ENCODE data around the gene IFI44.

Gene IFI44

DNA sequence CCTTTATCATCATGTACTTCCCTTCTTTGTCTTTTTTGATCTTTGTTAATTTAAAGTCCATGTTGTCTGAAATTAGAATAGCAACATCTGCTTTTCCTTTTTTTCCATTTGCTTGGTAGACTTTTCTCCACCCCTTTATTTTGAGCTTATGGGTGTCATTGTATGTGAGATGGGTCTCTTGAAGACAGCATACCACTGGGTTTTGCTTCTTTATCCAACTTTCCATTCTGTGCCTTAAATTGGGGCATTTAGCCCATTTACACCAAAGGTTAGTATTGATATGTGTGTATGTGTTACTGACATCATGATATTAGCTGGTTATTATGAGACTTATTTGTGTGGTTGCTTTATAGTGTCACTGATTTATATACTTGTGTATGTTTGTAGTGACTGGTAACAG is 50.2 kb downstream of the IFI44 start:
- Mint-ChIP-seq H3K4me3 (no peak overlapping the region), H3K36me3 (ENCODE audit: low read depth) (no peaks in the 10 kb centered on the region)

GRCh38 chr1:78702426-78702825 is 52.8 kb downstream of the IFI44 start:
- Mint-ChIP-seq H3K4me3 (no peak overlapping the region), H3K36me3 (ENCODE audit: low read depth) (no peaks in the 10 kb centered on the region), H3K4me1 (ENCODE audit: low read depth) (no peaks in the 10 kb centered on the region), H3K27me3 (ENCODE audit: low read depth) (peaks cover 3% of the 10 kb centered on the region), H3K27ac (no peak overlapping the region), H3K9me3 (peaks cover 14% of the 10 kb centered on the region)
- no peak for DNase-seq (ENCODE audit: low spot score)

More for the DNA sequence above, 50.2 kb downstream of the IFI44 start:
- Mint-ChIP-seq H3K27ac (no peak overlapping the region), H3K4me1 (ENCODE audit: low read depth) (no peaks in the 10 kb centered on the region), H3K27me3 (ENCODE audit: low read depth) (peaks cover 5% of the 10 kb centered on the region), H3K9me3 (peaks cover 14% of the 10 kb centered on the region)
- DNase-seq (ENCODE audit: low spot score) = no peak

DNA sequence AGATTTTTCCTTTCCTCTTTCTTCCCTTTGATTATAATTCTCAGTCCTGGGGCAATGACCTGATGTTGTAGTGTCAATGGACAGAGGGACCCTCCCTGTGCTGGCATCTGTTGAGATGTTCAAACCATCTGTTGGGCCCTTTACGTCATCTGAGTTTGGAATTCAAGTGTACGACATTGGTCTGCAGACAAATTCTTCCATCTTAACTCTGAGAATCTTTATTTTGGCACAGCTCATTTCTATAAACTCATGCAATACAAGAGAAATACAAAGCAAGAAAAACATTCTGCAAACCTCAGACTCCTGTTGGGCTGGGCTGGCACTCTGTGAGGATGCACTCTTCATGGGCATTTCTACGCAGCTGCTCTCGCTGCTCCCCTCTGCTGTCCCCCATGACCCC is 54.2 kb downstream of the IFI44 start:
- H3K4me3 Mint-ChIP-seq = no peak overlapping the region
- DNase-seq (ENCODE audit: low spot score) = no peak
- H3K27me3 Mint-ChIP-seq (ENCODE audit: low read depth) = peaks cover 6% of the 10 kb centered on the region
- H3K36me3 Mint-ChIP-seq (ENCODE audit: low read depth) = no peaks in the 10 kb centered on the region
- H3K9me3 Mint-ChIP-seq = peaks cover 14% of the 10 kb centered on the region
- H3K4me1 Mint-ChIP-seq (ENCODE audit: low read depth) = no peaks in the 10 kb centered on the region
- no peak overlapping the region for H3K27ac Mint-ChIP-seq

- H3K27ac Mint-ChIP-seq = no peak overlapping the region
- H3K27me3 Mint-ChIP-seq (ENCODE audit: low read depth) = peaks cover 3% of the 10 kb centered on the region
- no peaks in the 10 kb centered on the region for H3K9me3 Mint-ChIP-seq
- H3K4me3 Mint-ChIP-seq = no peak overlapping the region
- no peaks in the 10 kb centered on the region for H3K4me1 Mint-ChIP-seq (ENCODE audit: low read depth)
- H3K36me3 Mint-ChIP-seq (ENCODE audit: low read depth) = no peaks in the 10 kb centered on the region
- no peak for DNase-seq (ENCODE audit: low spot score)
Measured at GRCh38 chr1:78712467-78713051, 62.9 kb downstream of the IFI44 start.

DNA sequence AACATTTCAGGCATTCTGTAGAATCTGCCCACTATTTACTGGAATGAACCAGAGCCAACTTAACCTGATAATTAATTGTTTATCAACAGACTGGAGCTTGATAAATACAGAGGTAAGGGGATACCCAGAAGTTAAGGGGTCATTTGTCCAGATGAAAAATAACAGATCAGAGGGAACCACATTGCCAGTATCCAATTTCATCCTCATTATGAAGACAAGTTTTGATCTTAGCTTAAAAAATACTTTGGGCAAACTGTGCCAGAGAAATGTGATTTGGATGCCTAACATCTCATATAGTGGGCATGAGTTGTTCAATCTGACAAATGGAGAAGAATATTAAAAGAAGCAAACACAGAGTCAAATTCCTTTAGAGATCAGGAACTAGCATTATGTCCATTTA is 63.7 kb downstream of the IFI44 start:
- Mint-ChIP-seq H3K4me3 (no peak overlapping the region), H3K4me1 (ENCODE audit: low read depth) (no peaks in the 10 kb centered on the region), H3K9me3 (no peaks in the 10 kb centered on the region), H3K27me3 (ENCODE audit: low read depth) (peaks cover 1% of the 10 kb centered on the region), H3K36me3 (ENCODE audit: low read depth) (no peaks in the 10 kb centered on the region), H3K27ac (no peak overlapping the region)
- DNase-seq (ENCODE audit: low spot score) = no peak

Data from T-helper 2 cell treated with Interferon-gamma antibody and Interleukin-4, amounts not matched to agents 5 μg/mL and 100 μg/mL, for 36 hours (primary cell).